Measurements from ENCODE around the gene LDLRAD3. TPM values are rescaled to one million over a fixed set of nuclear protein-coding genes. Genes with fewer than 3 reads are reported as not detected.

The LDLRAD3 gene
- 1 to 10 TPM in 1 of 5 experiments, under 1 TPM in 3, not detected in 1; 0.08 to 6.9 (median 0.41) TPM for total RNA-seq
- not detected for polyA plus RNA-seq
- not detected for total RNA-seq

- Histone ChIP-seq H3K27me3 (ENCODE audit: control insufficient read depth in 2 of 2, insufficient read depth in 2 of 2, low read length in 2 of 2) (peaks cover 0 to 4% of the 10 kb centered on the region in 2 donors), H3K36me3 (ENCODE audit: control insufficient read depth in 2 of 3, insufficient read depth in 3 of 3, low read length in 3 of 3) (no peaks in the 10 kb centered on the region), H3K4me1 (ENCODE audit: control insufficient read depth in 2 of 2, insufficient read depth in 2 of 2, low read length in 2 of 2) (peaks cover 0 to 6% of the 10 kb centered on the region in 2 donors), H3K27ac (ENCODE audit: low read depth, low read length) (no peak within 1 kb of the TSS), H3K4me3 (ENCODE audit: low read length) (peak within 1 kb of the TSS; percentile 24), H3K9me3 (ENCODE audit: control insufficient read depth in 2 of 3, low read length in 3 of 3) (no peaks in the 10 kb centered on the region)
- POLR2A ChIA-PET: no interaction called here
- peak in 3 of 9 donors; percentile 2 to 64 (median 19) for DNase-seq
- Mint-ChIP-seq H3K4me1 (peaks cover 5 to 17% (median 13%) of the 10 kb centered on the region in 7 donors), H3K9me3 (no peaks in the 10 kb centered on the region), H3K36me3 (peaks cover 0 to 6% (median 0%) of the 10 kb centered on the region in 5 donors), H3K27ac (no peak within 1 kb of the TSS), H3K4me3 (peak within 1 kb of the TSS; percentile 74 to 94 (median 80)), H3K27me3 (peaks cover 40 to 73% (median 54%) of the 10 kb centered on the region in 5 donors)
- peak; percentile 84 for ATAC-seq
- CTCF ChIA-PET: no interaction called here
- intact Hi-C loops (cut with micrococcal nuclease): no loop called here
Observed at GRCh38 chr11:35943713-35944502, at the start of gene LDLRAD3. TSS of gene LDLRAD3 (plus strand) at chr11:35944062. CDS start at chr11:35944099, 37 bp downstream.

- no peak overlapping the region for H3K27ac Mint-ChIP-seq
- no peaks in the 10 kb centered on the region for H3K4me1 Mint-ChIP-seq
- H3K36me3 Mint-ChIP-seq: peaks cover 0 to 6% (median 0%) of the 10 kb centered on the region in 5 donors
- ChIA-PET CTCF (no interaction called here), POLR2A (no interaction called here)
- Histone ChIP-seq H3K4me3 (ENCODE audit: low read length) (no peak overlapping the region), H3K36me3 (ENCODE audit: control insufficient read depth in 2 of 3, insufficient read depth in 3 of 3, low read length in 3 of 3) (no peaks in the 10 kb centered on the region), H3K4me1 (ENCODE audit: control insufficient read depth in 2 of 2, insufficient read depth in 2 of 2, low read length in 2 of 2) (no peaks in the 10 kb centered on the region), H3K9me3 (ENCODE audit: control insufficient read depth in 2 of 3, low read length in 3 of 3) (peaks cover 0 to 6% (median 0%) of the 10 kb centered on the region in 3 experiments), H3K27ac (ENCODE audit: low read depth, low read length) (no peak overlapping the region), H3K27me3 (ENCODE audit: control insufficient read depth in 2 of 2, insufficient read depth in 2 of 2, low read length in 2 of 2) (no peaks in the 10 kb centered on the region)
- intact Hi-C loops (cut with micrococcal nuclease): no loop called here
- H3K4me3 Mint-ChIP-seq: no peak overlapping the region
- DNase-seq (no peak), ATAC-seq (no peak)
- peaks cover 2 to 35% (median 28%) of the 10 kb centered on the region in 5 donors for H3K27me3 Mint-ChIP-seq
- H3K9me3 Mint-ChIP-seq: peaks cover 0 to 23% (median 10%) of the 10 kb centered on the region in 11 donors
Observed at GRCh38 chr11:35897019-35897418, 46.8 kb upstream of the LDLRAD3 start.

- ATAC-seq (no peak), DNase-seq (no peak)
- POLR2A ChIA-PET: no interaction called here
- H3K4me1 ChIP-seq (ENCODE audit: control insufficient read depth in 2 of 2, insufficient read depth in 2 of 2, low read length in 2 of 2): no peaks in the 10 kb centered on the region
- CTCF ChIA-PET: no interaction called here
- H3K27ac Mint-ChIP-seq: no peak overlapping the region
- H3K9me3 ChIP-seq (ENCODE audit: control insufficient read depth in 2 of 3, low read length in 3 of 3): peaks cover 0 to 18% (median 0%) of the 10 kb centered on the region in 3 experiments
- H3K4me3 ChIP-seq (ENCODE audit: low read length): no peak overlapping the region
- peaks cover 0 to 6% (median 0%) of the 10 kb centered on the region in 5 donors for H3K36me3 Mint-ChIP-seq
- H3K4me3 Mint-ChIP-seq: no peak overlapping the region
- H3K27me3 ChIP-seq (ENCODE audit: control insufficient read depth in 2 of 2, insufficient read depth in 2 of 2, low read length in 2 of 2): no peaks in the 10 kb centered on the region
- intact Hi-C loops (cut with micrococcal nuclease): no loop called here
- H3K27me3 Mint-ChIP-seq: peaks cover 6 to 19% (median 11%) of the 10 kb centered on the region in 5 donors
- H3K4me1 Mint-ChIP-seq: peaks cover 0 to 3% (median 0%) of the 10 kb centered on the region in 7 donors
- peaks cover 0 to 51% (median 20%) of the 10 kb centered on the region in 11 donors for H3K9me3 Mint-ChIP-seq
- H3K36me3 ChIP-seq (ENCODE audit: control insufficient read depth in 2 of 3, insufficient read depth in 3 of 3, low read length in 3 of 3): no peaks in the 10 kb centered on the region
- H3K27ac ChIP-seq (ENCODE audit: low read depth, low read length): no peak overlapping the region
Observed at GRCh38 chr11:35902961-35903360, 40.9 kb upstream of the LDLRAD3 start.

- peaks cover 0 to 41% (median 20%) of the 10 kb centered on the region in 11 donors for H3K9me3 Mint-ChIP-seq
- peaks cover 3 to 14% (median 11%) of the 10 kb centered on the region in 5 donors for H3K27me3 Mint-ChIP-seq
- H3K4me3 ChIP-seq (ENCODE audit: low read length): no peak overlapping the region
- H3K36me3 ChIP-seq (ENCODE audit: control insufficient read depth in 2 of 3, insufficient read depth in 3 of 3, low read length in 3 of 3): no peaks in the 10 kb centered on the region
- peaks cover 0 to 3% (median 0%) of the 10 kb centered on the region in 7 donors for H3K4me1 Mint-ChIP-seq
- DNase-seq: no peak
- H3K27ac Mint-ChIP-seq: no peak overlapping the region
- no peak for ATAC-seq
- no peak overlapping the region for H3K27ac ChIP-seq (ENCODE audit: low read depth, low read length)
- ChIA-PET CTCF (no interaction called here), POLR2A (no interaction called here)
- intact Hi-C loops (cut with micrococcal nuclease): no loop called here
- no peak overlapping the region for H3K4me3 Mint-ChIP-seq
- H3K4me1 ChIP-seq (ENCODE audit: control insufficient read depth in 2 of 2, insufficient read depth in 2 of 2, low read length in 2 of 2): no peaks in the 10 kb centered on the region
- H3K27me3 ChIP-seq (ENCODE audit: control insufficient read depth in 2 of 2, insufficient read depth in 2 of 2, low read length in 2 of 2): no peaks in the 10 kb centered on the region
- peaks cover 0 to 18% (median 0%) of the 10 kb centered on the region in 3 experiments for H3K9me3 ChIP-seq (ENCODE audit: control insufficient read depth in 2 of 3, low read length in 3 of 3)
- H3K36me3 Mint-ChIP-seq: peaks cover 0 to 6% (median 0%) of the 10 kb centered on the region in 5 donors
Observed at GRCh38 chr11:35905646-35906276, 38.1 kb upstream of the LDLRAD3 start.

GRCh38 chr11:35906277-35906661 lies 37.6 kb upstream of the LDLRAD3 start:
- no peak overlapping the region for H3K27ac Mint-ChIP-seq

DNA sequence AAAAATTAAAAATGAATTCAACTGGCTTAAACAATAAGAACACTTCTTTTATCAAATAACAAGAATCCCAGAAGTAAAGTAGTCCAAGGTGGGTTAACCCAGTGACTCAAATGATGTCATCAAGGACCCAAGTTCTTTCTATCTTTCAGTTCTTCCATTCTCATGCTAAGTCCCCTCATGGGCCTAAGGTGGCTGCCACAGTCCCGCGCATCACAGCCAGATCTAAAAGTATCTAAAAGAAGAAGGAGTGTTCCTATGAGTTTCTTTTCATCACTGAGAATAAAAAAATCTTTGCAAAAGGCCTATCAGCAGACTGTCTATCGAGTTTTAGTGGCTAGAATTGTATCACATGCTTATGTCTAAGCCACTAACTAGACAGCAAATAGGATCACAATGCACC lies 37.2 kb upstream of the LDLRAD3 start:
- H3K4me3 ChIP-seq (ENCODE audit: low read length): no peak overlapping the region
- H3K27ac ChIP-seq (ENCODE audit: low read depth, low read length): no peak overlapping the region
- no peaks in the 10 kb centered on the region for H3K27me3 ChIP-seq (ENCODE audit: control insufficient read depth in 2 of 2, insufficient read depth in 2 of 2, low read length in 2 of 2)
- H3K36me3 Mint-ChIP-seq: peaks cover 0 to 3% (median 0%) of the 10 kb centered on the region in 5 donors
- ChIA-PET POLR2A (no interaction called here), CTCF (no interaction called here)
- peaks cover 0 to 3% (median 0%) of the 10 kb centered on the region in 7 donors for H3K4me1 Mint-ChIP-seq
- H3K36me3 ChIP-seq (ENCODE audit: control insufficient read depth in 2 of 3, insufficient read depth in 3 of 3, low read length in 3 of 3): no peaks in the 10 kb centered on the region
- no peak overlapping the region for H3K4me3 Mint-ChIP-seq
- H3K9me3 Mint-ChIP-seq: peaks cover 0 to 32% (median 16%) of the 10 kb centered on the region in 11 donors
- ATAC-seq: no peak
- DNase-seq: no peak
- no peak overlapping the region for H3K27ac Mint-ChIP-seq
- intact Hi-C loops (cut with micrococcal nuclease): no loop called here
- peaks cover 3 to 14% (median 11%) of the 10 kb centered on the region in 5 donors for H3K27me3 Mint-ChIP-seq
- H3K9me3 ChIP-seq (ENCODE audit: control insufficient read depth in 2 of 3, low read length in 3 of 3): peaks cover 0 to 16% (median 0%) of the 10 kb centered on the region in 3 experiments
- H3K4me1 ChIP-seq (ENCODE audit: control insufficient read depth in 2 of 2, insufficient read depth in 2 of 2, low read length in 2 of 2): no peaks in the 10 kb centered on the region

More at GRCh38 chr11:35906277-35906661, 37.6 kb upstream of the LDLRAD3 start:
- Histone ChIP-seq H3K4me1 (ENCODE audit: control insufficient read depth in 2 of 2, insufficient read depth in 2 of 2, low read length in 2 of 2) (no peaks in the 10 kb centered on the region), H3K36me3 (ENCODE audit: control insufficient read depth in 2 of 3, insufficient read depth in 3 of 3, low read length in 3 of 3) (no peaks in the 10 kb centered on the region), H3K27me3 (ENCODE audit: control insufficient read depth in 2 of 2, insufficient read depth in 2 of 2, low read length in 2 of 2) (no peaks in the 10 kb centered on the region), H3K4me3 (ENCODE audit: low read length) (no peak overlapping the region), H3K27ac (ENCODE audit: low read depth, low read length) (no peak overlapping the region), H3K9me3 (ENCODE audit: control insufficient read depth in 2 of 3, low read length in 3 of 3) (peaks cover 0 to 18% (median 0%) of the 10 kb centered on the region in 3 experiments)
- H3K36me3 Mint-ChIP-seq: peaks cover 0 to 6% (median 0%) of the 10 kb centered on the region in 5 donors
- H3K4me1 Mint-ChIP-seq: peaks cover 0 to 3% (median 0%) of the 10 kb centered on the region in 7 donors
- ChIA-PET POLR2A (no interaction called here), CTCF (no interaction called here)
- H3K27me3 Mint-ChIP-seq: peaks cover 3 to 14% (median 11%) of the 10 kb centered on the region in 5 donors
- intact Hi-C loops (cut with micrococcal nuclease): no loop called here
- ATAC-seq (no peak), DNase-seq (no peak)
- H3K9me3 Mint-ChIP-seq: peaks cover 0 to 36% (median 20%) of the 10 kb centered on the region in 11 donors
- H3K4me3 Mint-ChIP-seq: no peak overlapping the region

Data from naive thymus-derived CD4-positive, alpha-beta T cell (primary cell).